NOMO-1 (cell line): ENCODE data around the gene REXO1.

Experiments used
- DNase-seq, 2 experiments: peaks; one replicate each; lab custom pipeline; 2025; ENCODE audit not compliant: unreplicated experiment in 2 of 2; lab: John Stamatoyannopoulos, UW

The REXO1 gene

DNA sequence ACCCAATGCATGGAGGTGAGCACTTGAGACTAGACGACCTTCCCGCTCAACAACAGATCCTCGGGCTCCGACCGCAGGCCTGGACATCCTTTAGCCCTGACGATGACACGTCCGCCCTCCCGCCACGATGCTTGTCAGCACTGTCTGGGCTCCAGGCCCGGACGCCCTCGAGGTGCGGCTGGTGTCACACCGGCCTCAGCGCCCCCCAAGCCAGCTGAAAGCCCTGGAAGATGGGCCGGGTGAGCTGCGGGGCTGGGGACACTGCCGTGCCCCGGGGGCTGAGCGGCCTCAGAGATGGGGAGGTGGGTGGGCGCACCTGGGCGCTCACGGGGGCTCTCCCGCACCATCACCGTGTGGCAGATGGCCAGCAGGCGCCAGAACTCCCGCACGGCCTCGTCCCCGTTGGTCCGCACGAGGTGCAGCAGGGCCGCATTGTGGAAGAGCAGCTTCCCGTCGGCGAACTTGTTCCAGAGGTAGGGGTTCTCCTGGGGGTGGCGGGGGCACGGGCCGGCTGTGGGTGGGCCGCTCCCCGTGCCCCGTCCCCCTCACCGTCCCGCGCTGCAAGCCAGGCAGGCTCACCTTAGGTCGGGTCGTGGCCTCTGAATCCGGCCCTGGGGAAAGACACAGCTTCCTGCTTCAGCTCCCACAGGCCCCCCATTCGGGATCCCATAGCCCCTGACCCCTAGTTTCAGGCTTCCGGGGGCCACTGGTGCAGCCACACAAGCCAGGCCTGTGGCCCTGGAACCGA is 51.7 kb downstream of the REXO1 start:
- no peak for DNase-seq

- no peak for DNase-seq
Measured at GRCh38 chr19:1794424-1795172, 53.7 kb downstream of the REXO1 start.

GRCh38 chr19:1791879-1792278 is 56.4 kb downstream of the REXO1 start:
- no peak for DNase-seq

DNA sequence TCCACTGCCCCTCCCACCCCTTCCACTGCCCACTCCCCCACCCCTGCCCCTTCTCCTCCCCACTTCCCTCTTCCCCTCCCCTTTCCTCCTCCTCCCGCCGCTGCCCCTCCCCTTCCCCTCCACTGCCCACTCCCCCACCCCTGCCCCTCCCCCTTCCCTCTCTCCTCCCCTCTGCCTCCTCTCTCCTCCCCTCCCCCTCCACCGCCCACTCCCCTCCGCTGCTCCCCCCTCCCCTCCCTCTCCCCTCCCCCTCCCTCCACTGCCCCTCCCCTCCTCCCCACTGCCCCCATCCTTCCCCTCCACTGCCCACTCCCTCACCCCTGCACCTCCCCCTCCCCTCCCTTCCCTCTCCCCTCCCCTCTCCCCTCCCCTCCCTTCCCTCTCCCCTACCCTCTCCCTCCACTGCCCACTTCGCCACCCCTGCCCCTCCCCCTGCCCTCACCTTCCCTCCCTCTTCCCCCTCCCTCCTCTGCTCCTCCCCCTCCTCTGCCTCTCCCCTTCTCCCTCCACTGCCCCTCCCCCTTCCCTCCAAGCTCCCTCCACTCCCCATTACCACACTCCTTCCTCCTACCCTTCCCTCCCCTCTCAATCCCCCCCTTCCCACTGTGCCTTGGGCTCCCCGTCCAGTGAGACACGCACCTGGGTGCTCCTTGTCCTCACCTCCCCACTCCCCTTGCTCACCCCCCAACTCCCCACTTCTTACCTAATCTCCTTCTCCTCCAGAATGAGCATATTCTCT is 58.1 kb downstream of the REXO1 start:
- DNase-seq = no peak

- no peak for DNase-seq
Measured at GRCh38 chr19:1789261-1790041, 58.8 kb downstream of the REXO1 start.

DNA sequence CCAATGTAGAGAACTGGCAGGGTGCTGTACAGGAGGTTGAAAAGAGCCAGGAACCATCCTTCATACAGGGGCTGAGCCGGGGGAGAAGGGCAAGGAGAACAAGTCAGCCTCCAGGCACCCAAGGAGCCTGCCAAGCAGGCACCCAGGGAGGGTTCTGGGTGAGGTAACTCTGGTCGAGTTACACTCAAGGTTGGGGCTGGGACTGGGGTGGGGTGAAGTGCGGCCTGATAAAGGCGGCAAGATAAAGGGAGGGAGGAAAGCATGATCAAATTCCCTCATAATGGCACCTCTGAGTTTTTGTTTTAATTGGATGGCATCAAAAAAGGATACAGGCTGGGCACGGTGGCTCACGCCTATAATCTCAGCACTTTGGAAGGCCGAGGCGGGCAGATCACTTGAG is 61.2 kb downstream of the REXO1 start:
- DNase-seq = no peak

GRCh38 chr19:1786668-1787067 is 61.6 kb downstream of the REXO1 start:
- DNase-seq = no peak

DNA sequence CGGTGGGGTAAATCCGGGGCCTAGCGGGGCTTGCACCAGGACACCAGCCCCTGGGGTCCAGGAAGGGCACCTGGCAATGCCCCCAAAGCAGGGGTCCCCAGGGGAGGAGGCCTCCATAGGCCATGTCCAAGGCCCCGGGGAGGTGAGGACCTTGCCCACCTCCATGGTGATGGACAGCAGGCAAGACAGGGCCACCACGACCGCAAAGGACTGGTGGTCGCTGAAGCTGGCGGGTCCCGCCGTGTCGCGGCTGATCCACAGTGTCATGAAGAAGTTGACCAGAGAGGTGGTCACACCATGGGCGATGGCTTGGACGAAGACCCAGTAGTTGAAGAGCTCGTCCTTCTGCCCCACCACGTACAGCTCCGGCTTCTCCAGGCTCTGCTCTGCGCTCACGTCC is 63.0 kb downstream of the REXO1 start:
- no peak for DNase-seq

GRCh38 chr19:1783874-1784273 is 64.4 kb downstream of the REXO1 start:
- DNase-seq = peak in 1 of 2 experiments; percentile 64

DNA sequence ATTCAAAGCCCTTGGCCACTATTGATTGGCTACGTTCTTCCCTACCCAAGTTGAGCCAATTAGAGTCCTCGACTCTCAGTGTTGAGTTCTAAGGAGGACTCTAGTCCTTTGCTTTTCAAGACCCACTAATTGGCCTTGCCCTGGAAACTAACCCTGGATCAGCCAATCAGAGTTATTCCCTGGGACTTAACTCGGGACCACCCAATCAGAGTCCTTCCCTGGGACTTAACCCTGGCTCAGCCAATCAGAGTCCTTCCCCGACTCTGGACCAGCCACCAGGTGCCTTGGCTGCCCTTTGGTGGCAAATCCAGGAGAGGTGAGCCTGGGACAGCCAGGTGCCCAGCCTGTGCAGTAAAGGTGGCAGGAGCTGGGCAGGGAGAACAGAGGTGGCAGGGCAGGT is 64.9 kb downstream of the REXO1 start:
- DNase-seq = no peak

- no peak for DNase-seq
Measured at GRCh38 chr19:1782521-1782920, 65.8 kb downstream of the REXO1 start.

DNA sequence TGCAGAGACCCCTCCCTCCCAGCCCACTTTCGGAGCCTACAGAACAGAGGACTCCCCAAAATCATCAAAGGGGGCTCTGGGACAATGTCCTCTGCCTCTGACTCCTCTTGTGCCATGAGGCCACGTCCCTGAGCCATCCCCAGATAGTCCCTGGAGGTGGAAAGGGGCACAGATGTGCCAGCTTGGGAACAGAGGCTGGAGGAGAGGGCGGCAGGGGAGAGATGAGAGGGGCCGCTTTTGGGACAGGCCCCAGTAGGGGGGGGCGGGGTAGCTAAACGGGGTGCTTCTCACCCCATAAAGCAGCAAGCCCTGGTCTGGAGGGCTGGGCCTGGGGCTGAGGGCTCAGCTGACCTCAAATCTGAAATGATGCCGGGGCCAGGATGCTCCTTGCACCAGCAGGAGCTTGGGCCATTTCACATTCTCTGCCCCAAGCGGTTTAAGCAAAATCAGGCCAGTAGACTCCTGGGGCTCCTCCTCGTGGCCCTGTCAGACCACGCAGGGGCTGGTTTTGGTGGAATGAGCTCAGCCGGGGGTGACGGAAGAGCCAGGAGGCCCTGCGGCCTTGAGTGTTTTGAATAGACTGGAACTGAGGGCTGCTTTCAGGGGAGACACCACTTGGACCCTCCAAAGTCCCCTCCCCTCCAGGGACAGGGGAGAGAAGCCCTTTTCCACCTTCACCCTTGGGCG is 67.9 kb downstream of the REXO1 start:
- DNase-seq = no peak

DNA sequence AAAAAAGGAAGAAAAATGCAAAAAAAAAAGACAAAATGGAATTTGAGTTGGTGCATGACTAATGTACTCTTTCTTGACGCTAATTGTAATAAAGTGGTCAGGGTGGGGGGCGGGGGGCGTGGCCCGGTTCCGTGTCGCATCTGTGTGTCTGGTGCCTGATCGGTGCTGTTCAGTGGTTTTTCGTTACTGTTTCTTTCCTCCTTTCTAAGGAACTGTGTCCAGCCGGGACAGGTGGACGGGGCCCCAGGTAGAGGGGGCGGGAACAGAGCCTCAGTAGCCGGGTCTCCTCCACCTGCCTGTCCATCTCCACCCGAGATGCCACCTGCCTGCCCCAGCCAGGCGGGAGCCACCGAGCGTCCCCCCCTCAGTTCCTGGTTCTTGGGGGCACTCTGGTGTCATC is 68.7 kb downstream of the REXO1 start:
- DNase-seq = no peak

DNA sequence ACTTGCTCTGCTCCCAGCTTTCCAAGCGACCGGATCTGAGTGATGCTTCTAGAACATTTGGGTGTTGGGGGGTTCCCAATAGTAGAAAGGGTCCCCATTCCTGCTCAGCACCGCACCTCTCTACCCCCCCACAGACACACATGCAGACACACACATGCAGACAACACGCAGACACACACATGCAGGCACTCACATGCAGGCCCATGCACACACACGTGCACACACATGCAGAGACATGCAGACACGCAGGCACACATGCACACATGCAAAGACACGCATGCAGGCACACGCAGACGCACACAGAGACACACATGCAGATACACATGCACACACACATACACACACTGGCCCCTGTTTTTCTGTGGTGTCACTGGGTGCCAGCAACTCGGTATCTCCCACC is 71.1 kb downstream of the REXO1 start:
- DNase-seq = no peak

DNA sequence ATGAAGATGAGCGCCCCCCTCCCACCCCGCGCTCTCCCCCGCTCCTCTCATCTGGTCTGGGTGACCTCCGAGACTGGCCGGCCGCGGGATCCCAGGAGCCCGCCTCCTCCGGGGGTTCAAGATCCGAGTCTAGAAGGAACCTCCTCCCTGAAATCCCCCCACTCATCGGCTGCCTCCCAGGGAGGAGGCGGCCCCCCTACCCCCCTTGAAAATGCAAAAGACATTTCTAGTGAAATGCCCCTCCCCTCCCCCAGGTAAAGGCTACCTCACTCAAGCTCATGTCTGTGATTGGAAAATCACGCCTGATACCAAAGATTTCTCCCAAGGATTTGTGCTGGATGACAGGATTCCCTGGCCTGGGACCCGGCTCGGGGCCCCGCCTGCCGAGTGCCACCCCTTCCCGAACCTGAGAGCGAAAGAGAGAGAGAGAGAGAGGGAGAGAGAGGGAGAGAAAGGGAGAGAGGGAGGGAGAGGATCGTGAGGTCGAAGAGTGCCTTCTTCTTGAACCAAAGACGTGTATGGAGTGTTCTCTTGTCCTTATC is 71.6 kb downstream of the REXO1 start:
- DNase-seq = no peak

- DNase-seq = no peak
Measured at GRCh38 chr19:1775951-1776605, 72.2 kb downstream of the REXO1 start.

GRCh38 chr19:1774989-1775772 is 73.1 kb downstream of the REXO1 start:
- DNase-seq = no peak

DNA sequence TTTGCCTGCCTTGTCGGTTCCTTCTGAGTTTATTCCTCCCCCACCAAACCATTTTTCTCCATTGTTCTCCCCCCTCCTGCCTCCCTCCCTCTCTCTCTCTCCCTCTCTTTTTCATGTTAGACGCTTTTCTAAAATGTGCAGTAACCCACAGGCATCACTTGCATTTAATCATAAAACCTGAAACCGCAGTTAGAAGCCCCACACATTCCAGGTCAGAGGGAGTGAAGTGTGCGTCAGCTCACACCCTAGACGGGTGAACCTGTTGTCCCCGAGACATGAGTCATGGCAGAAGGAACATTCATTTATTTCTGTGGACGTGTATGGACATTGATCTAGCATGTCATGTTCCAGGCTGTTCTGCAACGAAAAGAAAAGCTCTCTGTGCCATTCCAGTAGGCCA is 75.1 kb downstream of the REXO1 start:
- no peak for DNase-seq
